G401 (cell line): ENCODE results near the gene POU4F2. TPM values are rescaled to one million over a fixed set of nuclear protein-coding genes. Genes with fewer than 3 reads are reported as not detected.
A peak's percentile ranks its signal among the peaks of the same experiment; 100 is the strongest.

ENCODE experiments used
- DNase-seq: peaks from one replicate; pipeline ENCODE4 v3.0.0-alpha.2; 2015; ENCODE audit warnings: low spot score
- in situ Hi-C: cut with HindIII; loops from 2 replicates; pipeline ENCODE4 v1.10.0; 2016; ENCODE audit warnings: low sequenced_read_pairs, mixed read lengths
- total RNA-seq: library from RNA; depleted of rRNA; stranded (reverse); fragments of >200 nt; shearing (Covaris generic); gene quantifications from 2 replicates; pipeline ENCODE4 v1.2.3, GENCODE V29; 2014; rRNA removed

The POU4F2 gene
- total RNA-seq: not detected in 2 replicates

GRCh38 chr4:146638786-146639505, at the start of gene POU4F2:
TSS of gene POU4F2 (plus strand) at chr4:146638893. CDS start at chr4:146639141, 248 bp downstream.
- in situ Hi-C loops: no loop called here
- peak; percentile 10 for DNase-seq

- in situ Hi-C loops: no loop called here
- no peak for DNase-seq
Observed at GRCh38 chr4:146590801-146591200, 47.9 kb upstream of the POU4F2 start.

- in situ Hi-C loops: no loop called here
- DNase-seq: no peak
Observed at GRCh38 chr4:146592019-146592418, 46.7 kb upstream of the POU4F2 start.

GRCh38 chr4:146632770-146633470, 5.8 kb upstream of the POU4F2 start:
- in situ Hi-C loops: no loop called here
- no peak for DNase-seq

- no peak for DNase-seq
- in situ Hi-C loops: no loop called here
Observed at GRCh38 chr4:146633471-146633800, 5.3 kb upstream of the POU4F2 start.

GRCh38 chr4:146634825-146635224, 3.9 kb upstream of the POU4F2 start:
- no peak for DNase-seq
- in situ Hi-C loops: no loop called here

GRCh38 chr4:146637621-146638332, 916 bp upstream of the POU4F2 start:
- DNase-seq: no peak
- in situ Hi-C loops: no loop called here

GRCh38 chr4:146638333-146638785, 334 bp upstream of the POU4F2 start:
- DNase-seq: no peak
- in situ Hi-C loops: no loop called here

GRCh38 chr4:146639506-146639932, 826 bp downstream of the POU4F2 start:
- in situ Hi-C loops: no loop called here
- no peak for DNase-seq

GRCh38 chr4:146640021-146640464, 1.4 kb downstream of the POU4F2 start:
- in situ Hi-C loops: no loop called here
- DNase-seq: no peak

GRCh38 chr4:146640465-146641061, 1.9 kb downstream of the POU4F2 start:
- in situ Hi-C loops: no loop called here
- DNase-seq: no peak

GRCh38 chr4:146641762-146642161, 3.1 kb downstream of the POU4F2 start:
- in situ Hi-C loops: no loop called here
- DNase-seq: no peak

GRCh38 chr4:146643812-146644401, 5.2 kb downstream of the POU4F2 start:
- no peak for DNase-seq
- in situ Hi-C loops: no loop called here

GRCh38 chr4:146645921-146646320, 7.2 kb downstream of the POU4F2 start:
- in situ Hi-C loops: no loop called here
- DNase-seq: no peak

- in situ Hi-C loops: no loop called here
- no peak for DNase-seq
Observed at GRCh38 chr4:146646593-146647325, 8.1 kb downstream of the POU4F2 start.

- in situ Hi-C loops: no loop called here
- no peak for DNase-seq
Observed at GRCh38 chr4:146647615-146648460, 9.1 kb downstream of the POU4F2 start.

- in situ Hi-C loops: no loop called here
- DNase-seq: no peak
Observed at GRCh38 chr4:146648461-146648783, 9.7 kb downstream of the POU4F2 start.

GRCh38 chr4:146649232-146649631, 10.5 kb downstream of the POU4F2 start:
- in situ Hi-C loops: no loop called here
- DNase-seq: no peak
